Stimulated activated CD8-positive, alpha-beta memory T cell treated with anti-CD3 and anti-CD28 coated beads, Interleukin-7, amount 100 ng/mL, for 48 hours (primary cell): ENCODE measurements around the gene DKC1.

Experiments used
- DNase-seq, 2 donors: peaks; one replicate each; pipeline ENCODE4 v3.0.0-alpha.2; 2020; ENCODE audit warnings: low read depth in 1 of 2; ENCODE audit errors: extremely low read depth in 1 of 2

Gene DKC1

GRCh38 chrX:154762537-154763296 lies at the start of gene DKC1:
Gene DKC1, plus strand, starts transcription at chrX:154762864. Its CDS starts 102 bp downstream, at chrX:154762966.
- DNase-seq, result peak; percentile 91 to 92

GRCh38 chrX:154714925-154715324 lies 47.7 kb upstream of the DKC1 start:
- no peak for DNase-seq

- no peak for DNase-seq
Measured at GRCh38 chrX:154715825-154716224, 46.8 kb upstream of the DKC1 start.

- DNase-seq, result no peak
Measured at GRCh38 chrX:154717824-154718223, 44.8 kb upstream of the DKC1 start.

GRCh38 chrX:154718616-154719015 lies 44.0 kb upstream of the DKC1 start:
- DNase-seq, result no peak

GRCh38 chrX:154719132-154719675 lies 43.5 kb upstream of the DKC1 start:
- no peak for DNase-seq

- no peak for DNase-seq
Measured at GRCh38 chrX:154720067-154720466, 42.6 kb upstream of the DKC1 start.

- DNase-seq, result no peak
Measured at GRCh38 chrX:154721155-154721554, 41.5 kb upstream of the DKC1 start.

- DNase-seq, result no peak
Measured at GRCh38 chrX:154724993-154725756, 37.5 kb upstream of the DKC1 start.

- no peak for DNase-seq
Measured at GRCh38 chrX:154727418-154727817, 35.2 kb upstream of the DKC1 start.

- DNase-seq, result no peak
Measured at GRCh38 chrX:154727871-154728270, 34.8 kb upstream of the DKC1 start.

- DNase-seq, result no peak
Measured at GRCh38 chrX:154728431-154729190, 34.1 kb upstream of the DKC1 start.

- DNase-seq, result no peak
Measured at GRCh38 chrX:154729439-154729838, 33.2 kb upstream of the DKC1 start.

GRCh38 chrX:154730253-154730891 lies 32.3 kb upstream of the DKC1 start:
- DNase-seq, result no peak

- DNase-seq, result no peak
Measured at GRCh38 chrX:154731184-154731583, 31.5 kb upstream of the DKC1 start.

- DNase-seq, result no peak
Measured at GRCh38 chrX:154731881-154732280, 30.8 kb upstream of the DKC1 start.

- DNase-seq, result no peak
Measured at GRCh38 chrX:154732421-154733065, 30.1 kb upstream of the DKC1 start.

- no peak for DNase-seq
Measured at GRCh38 chrX:154733066-154733425, 29.6 kb upstream of the DKC1 start.

GRCh38 chrX:154734061-154734781 lies 28.4 kb upstream of the DKC1 start:
- DNase-seq, result no peak
